GM18508 (cell line): ENCODE results near the gene FAM193B.
A peak's percentile ranks its signal among the peaks of the same experiment; 100 is the strongest.

ENCODE experiments used
- ATAC-seq: cut with Tn5 transposase; IDR thresholded peaks from one replicate; pipeline ENCODE4 v1.9.1; 2021; ENCODE audit warnings: moderate number of reproducible peaks; ENCODE audit not compliant: insufficient read depth, unreplicated experiment

FAM193B gene

GRCh38 chr5:177504086-177505056 is 50.0 kb downstream of the FAM193B start:
- no peak for ATAC-seq

DNA sequence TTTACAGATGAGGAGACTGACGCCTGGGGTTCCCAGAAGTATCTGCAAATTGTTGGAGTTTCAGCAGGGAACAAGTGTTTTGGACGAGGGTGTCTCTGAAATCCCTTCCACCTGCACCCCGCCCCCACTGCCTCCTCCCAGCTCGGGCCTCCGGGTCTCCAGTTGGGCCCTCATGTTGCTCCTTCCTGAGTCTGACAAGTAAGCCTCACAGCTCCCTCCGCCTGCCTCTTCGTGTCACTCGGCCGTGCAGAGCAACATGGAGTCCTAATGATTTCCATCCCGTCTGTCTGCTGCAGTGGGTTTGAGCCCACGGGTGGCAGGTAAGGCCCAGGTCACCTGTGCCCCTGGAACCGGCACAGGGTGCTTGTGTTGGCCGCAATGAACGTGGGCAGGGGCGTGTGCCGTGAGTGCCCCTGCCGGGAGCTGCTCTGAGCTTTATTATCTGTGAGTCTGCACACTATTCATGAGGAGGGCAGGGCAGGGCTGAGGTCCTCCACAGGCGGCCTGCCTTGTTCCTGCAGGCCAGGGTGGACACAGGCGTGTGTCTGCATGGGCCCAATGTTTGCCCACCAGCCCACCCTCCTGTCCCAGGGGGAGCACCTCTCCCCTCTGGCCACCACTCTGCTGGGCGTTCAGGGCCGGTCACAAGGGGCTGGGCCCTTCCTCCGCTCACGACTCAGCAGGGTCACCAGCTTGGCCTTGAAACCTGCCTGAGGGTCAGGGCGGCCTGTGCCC is 50.8 kb downstream of the FAM193B start:
- no peak for ATAC-seq

DNA sequence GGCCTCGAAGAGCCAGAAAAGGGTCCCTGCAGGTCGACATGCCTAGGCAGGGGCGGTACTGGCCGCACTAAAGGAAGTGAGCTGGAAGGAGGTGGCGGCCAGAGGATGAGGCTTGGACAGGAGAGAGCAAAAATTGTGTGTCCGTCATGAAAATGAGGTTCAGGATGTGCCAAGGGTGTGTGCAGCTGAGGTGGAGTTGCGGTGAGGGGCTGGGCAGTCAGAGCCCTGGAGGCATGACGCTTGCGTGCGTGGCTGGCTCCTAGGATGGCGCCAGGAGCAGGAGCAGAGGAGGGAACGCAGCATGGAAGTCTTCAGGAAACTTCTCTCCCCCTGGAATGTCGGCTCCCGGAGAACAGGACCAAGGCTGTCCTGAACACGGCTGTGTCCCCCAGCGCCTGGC is 51.5 kb downstream of the FAM193B start:
- ATAC-seq = no peak

- ATAC-seq = no peak
These were observed 52.3 kb downstream of the FAM193B start for GRCh38 chr5:177501874-177502678.

DNA sequence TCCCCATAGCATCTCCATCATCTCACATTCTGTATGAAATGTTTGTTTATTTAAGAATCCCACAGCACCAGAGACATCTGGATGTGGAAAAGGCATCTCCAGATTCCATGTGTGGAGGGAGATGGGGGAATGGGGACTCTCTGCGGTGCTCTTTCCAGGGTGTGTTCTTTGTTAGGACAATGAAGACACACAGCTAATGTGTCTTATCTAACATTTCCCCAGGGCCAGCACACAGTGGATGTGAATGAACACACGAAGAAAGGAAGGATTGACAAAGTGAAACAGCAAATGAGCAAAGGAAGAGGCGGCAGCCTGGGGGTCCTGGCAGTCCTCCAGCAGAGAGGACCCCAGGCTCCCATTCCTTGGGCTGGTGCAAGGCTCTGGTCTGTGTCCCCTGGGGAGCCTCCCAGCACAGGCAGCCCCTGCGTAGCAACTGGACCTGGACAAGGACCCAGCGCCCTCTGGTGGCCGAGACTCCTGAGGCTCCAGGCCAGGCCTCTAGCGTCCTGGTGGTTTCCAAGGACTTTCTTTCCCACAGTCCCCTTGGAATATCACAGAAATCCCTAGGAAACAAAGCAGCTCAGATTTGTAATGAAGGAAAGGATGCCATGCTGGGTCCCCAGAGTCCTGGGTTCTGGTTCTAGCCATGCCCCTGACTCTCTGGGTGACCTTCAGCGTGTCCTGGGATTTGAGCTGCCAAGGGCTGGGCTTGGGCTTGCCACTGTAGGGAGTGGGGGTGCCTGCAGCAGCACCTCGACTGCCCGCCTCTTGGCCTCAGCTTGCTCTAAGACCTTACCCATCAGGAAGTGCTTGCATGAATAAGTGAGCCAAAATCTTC is 53.5 kb downstream of the FAM193B start:
- ATAC-seq = no peak

DNA sequence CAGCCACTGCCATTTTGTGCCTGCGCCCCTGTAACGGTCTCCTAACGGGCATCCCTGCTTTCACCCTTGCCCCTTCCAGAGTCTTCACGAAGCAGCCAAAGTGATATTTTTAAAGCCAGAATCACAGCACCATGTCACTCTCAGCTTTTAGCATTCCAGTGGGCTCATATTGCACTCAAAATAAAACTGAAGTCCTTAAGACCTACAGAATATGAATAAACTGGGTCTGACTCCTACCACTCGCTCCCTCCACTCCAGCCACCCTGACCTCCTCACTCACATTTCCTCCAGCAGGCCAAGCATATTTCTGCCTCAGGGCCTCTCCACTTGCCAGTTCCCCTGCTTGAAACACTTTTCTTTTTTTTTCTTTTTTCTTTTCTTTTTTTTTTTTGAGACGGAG is 54.5 kb downstream of the FAM193B start:
- no peak for ATAC-seq

GRCh38 chr5:177498013-177498787 is 56.2 kb downstream of the FAM193B start:
- ATAC-seq = no peak

GRCh38 chr5:177497292-177498012 is 56.9 kb downstream of the FAM193B start, which contains the start of gene PDLIM7:
TSS of gene PDLIM7 (minus strand) at chr5:177497604. CDS start at chr5:177496512, 1,092 bp downstream.
- peak; percentile 40 for ATAC-seq

GRCh38 chr5:177496727-177497291 is 57.6 kb downstream of the FAM193B start:
- no peak for ATAC-seq

GRCh38 chr5:177496070-177496726 is 58.2 kb downstream of the FAM193B start:
- no peak for ATAC-seq

DNA sequence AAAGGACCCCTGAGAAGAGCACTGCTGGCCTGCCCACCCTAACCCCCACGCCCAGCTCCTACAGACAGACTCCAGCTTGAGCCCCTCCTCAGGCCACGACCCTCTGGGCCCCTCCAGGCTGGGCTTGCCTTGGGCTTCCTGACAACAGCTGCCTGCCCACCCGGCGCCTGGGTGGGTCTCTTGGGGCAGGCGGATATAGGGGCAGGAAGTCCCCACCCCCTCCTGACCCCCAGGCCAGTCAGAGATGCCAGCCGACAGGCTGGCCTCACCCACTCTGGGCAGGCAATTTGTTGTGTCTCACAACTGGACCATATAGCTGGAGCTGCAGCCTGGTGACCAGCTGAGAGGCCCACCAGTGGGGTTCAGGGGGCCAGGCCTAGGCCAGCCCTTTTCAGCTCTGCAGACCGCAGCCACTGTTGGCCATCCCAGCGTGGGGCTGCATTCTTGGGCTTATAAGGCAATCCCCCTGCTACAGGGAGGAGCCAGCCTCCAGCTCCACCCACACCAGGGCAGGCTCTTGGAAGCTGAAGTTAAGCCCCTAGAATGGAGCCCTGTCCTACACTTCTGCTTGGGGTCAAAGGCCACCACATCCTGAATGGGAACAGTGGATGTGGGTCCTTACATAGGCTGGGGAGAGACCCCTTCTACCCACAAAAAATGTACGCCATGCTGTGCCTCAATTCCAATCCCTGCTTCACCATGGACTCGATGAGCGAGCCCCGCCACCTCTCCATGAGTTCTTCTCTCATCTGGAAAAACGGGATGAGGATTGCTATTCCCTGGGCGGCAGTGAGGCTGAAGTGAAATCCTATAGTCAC is 58.9 kb downstream of the FAM193B start:
- ATAC-seq = no peak

DNA sequence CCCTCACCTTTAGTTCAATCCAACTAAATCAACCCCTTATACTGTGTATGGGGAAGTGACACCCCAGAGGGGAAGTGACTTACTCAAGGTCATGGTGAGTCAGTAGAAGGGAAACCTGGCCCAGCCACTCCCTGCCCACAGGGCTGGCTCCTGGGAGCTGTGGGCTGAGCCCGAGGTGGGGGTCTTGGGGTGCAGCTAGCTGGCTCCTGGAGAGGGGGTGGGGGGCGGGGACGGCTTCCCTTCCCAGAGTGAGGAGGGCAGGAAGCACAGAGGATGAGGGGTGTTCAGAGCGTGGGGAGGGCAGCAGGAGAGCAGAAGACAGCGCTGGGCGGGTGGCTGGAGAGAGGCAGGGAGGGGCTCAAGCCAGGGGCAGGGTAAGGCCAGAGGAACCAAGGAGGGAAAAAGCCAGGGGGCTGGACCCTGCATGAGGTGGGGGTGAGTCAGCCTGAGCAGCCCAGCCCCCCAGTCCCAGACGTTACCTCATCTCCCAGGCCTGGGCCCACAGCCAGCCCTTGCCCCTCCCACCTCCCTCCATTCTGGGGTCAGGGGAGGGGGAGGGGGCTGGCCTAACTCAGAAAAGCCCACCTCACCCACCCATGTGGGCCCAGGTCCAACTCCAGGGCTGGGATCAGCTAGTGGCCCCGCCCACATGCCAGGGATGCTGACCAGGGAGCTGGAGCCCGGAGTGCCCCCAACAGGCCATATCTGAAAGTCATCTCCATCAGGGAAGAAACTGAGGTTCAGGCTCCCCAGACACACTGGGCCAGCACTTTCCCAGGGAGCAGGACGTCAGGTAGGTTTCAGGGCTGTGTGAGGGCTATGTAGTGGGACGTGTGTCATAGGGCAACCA is 59.8 kb downstream of the FAM193B start:
- no peak for ATAC-seq

DNA sequence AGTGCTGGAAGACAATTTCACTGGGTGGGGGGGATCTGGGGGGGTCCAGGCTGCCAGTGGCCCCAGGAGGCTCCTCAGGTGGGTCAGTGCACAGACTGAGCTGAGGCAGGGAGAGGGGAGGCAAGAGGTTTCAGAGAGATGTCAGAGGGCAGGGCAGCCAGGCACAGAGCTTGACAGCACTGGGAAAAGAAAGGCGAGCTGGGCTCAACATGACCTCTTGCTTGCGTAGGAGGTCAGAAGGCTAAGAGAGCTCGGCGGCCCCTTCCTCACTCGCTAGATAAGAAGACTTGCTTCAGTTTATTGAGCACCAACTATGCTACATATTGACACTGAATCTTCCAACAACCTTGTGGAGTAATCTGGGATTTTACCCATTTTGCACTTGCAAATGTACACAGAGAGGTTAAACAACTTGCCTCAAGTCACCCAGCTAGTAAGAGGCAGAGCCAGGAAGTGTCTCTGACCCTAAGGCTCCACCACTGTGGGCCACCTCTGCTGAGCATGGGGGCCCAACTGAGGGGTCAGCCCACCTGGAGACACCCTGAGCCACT is 60.5 kb downstream of the FAM193B start:
- ATAC-seq = no peak

DNA sequence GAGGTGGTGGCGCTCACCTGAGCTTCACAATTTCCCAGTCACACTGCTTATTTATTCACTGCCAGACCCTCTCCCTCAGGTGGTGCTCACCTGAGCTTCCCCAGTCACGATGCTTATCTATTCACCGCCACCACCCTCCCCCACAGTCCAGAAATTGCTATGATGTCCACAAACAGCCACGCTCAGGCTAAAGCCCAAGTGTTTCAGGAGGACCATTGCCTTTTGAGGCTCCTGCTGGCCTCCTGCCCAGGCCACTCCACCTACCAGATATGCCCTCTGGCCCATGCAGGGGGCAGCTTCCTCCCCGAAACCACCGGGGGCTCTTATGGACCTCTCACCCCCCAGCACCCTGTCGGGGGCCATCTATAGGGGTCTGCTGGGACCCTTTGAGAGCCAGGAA is 61.5 kb downstream of the FAM193B start:
- no peak for ATAC-seq

DNA sequence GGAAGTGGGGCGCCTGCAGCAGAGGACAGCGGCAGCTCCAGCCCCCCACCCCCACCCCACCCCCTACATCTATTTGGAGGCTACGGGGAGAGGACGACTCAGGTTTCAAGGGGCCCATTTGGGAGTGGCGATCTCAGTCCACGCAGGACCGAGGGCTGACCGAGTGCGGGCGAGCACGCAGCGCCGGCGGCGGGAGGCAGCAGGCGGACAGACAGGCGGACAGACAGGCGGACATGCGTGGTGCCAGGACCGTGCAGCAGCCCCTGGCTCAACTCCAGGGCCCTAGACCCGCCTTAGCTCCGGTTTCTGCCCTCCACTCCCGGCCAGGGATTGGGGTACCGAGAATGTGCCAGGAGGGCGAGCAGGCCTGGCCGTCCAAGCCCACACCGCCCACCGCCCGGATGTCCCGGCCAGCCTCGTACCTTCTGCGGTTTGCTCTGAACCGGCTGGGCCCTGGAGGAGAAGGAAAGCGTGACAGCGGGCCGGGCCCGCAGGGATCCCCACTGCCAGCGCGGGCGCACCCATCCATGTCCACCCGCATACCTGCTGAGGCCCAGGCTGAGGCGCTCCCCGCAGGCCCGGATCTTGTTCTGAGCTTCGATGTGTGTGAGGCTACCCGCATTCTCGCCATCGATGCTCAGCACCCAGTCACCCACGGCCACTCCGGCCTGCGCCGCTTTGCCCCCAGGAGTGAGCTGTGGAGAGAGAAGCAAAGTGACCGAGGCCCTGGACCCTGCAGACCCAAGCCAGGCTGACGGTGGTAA is 62.2 kb downstream of the FAM193B start:
- no peak for ATAC-seq
